Panc1 (cell line): ENCODE measurements around the gene CDYL. TPM values are rescaled to one million over a fixed set of nuclear protein-coding genes. Genes with fewer than 3 reads are reported as not detected.

Source experiments
- ATAC-seq: fragments of 200-7000 bp; cut with Tn5 transposase; 2 replicates; pipeline ENCODE4 v1.9.1; 2020; ENCODE audit warnings: mild to moderate bottlenecking, moderate library complexity
- BruUV-seq: library from RNA; stranded (reverse); fragments of 400-500 nt; replicated peaks from 2 replicates; lab custom pipeline; 2021; lab: Mats Ljungman, UMichigan
- CTCF ChIA-PET: fragments of 300-600 bp; sonication (Branson Sonifier 250); formaldehyde crosslinking; loops from one replicate; lab custom pipeline; 2022; ENCODE audit warnings: antibody characterized with exemption; lab: Charles Lee
- POLR2A ChIA-PET: fragments of 300-600 bp; sonication (Branson Sonifier 250); formaldehyde crosslinking; loops from one replicate; lab custom pipeline; 2022; ENCODE audit warnings: antibody characterized with exemption; lab: Charles Lee
- DNase-seq: peaks from one replicate; pipeline ENCODE4 v3.0.0-alpha.2; 2010; ENCODE audit warnings: low read depth, low spot score
- H3K27ac ChIP-seq: 2 replicates; pipeline ENCODE4 v1.5.1; 2011; ENCODE audit warnings: mild to moderate bottlenecking, low read length, inconsistent platforms
- H3K27me3 ChIP-seq: fragments of 200-500 bp; sonication (Bioruptor generic); 2 replicates; pipeline ENCODE4 v1.6.0; 2014; ENCODE audit warnings: low read length, inconsistent platforms; ENCODE audit not compliant: control insufficient read depth, insufficient read depth
- H3K36me3 ChIP-seq: fragments of 200-500 bp; sonication (Bioruptor generic); 2 replicates; pipeline ENCODE4 v1.5.1; 2014; ENCODE audit warnings: inconsistent platforms, mild to moderate bottlenecking, low read length, moderate library complexity; ENCODE audit not compliant: control insufficient read depth, insufficient read depth
- H3K4me1 ChIP-seq: 2 replicates; pipeline ENCODE4 v1.5.1; 2011; ENCODE audit warnings: inconsistent platforms, mild to moderate bottlenecking, low read length, moderate library complexity; ENCODE audit not compliant: control insufficient read depth, insufficient read depth
- H3K4me3 ChIP-seq, 2 experiments: 2 replicates each; pipeline ENCODE4 v1.5.1; 2011 to 2012; ENCODE audit warnings: low read depth in 2 of 2, low read length in 2 of 2, mild to moderate bottlenecking in 2 of 2, inconsistent platforms in 1 of 2, moderate library complexity in 1 of 2
- H3K9me3 ChIP-seq: fragments of 200-500 bp; sonication (Bioruptor generic); 2 replicates; pipeline ENCODE4 v1.5.1; 2014; ENCODE audit warnings: low read depth, mild to moderate bottlenecking, inconsistent platforms, low read length, moderate library complexity; ENCODE audit not compliant: control insufficient read depth, insufficient read depth
- POLR2AphosphoS5 ChIP-seq: IDR thresholded peaks from 2 replicates; pipeline ENCODE4 v1.6.1; 2012; ENCODE audit warnings: mild to moderate bottlenecking, low read depth, low read length, moderate library complexity
- SIN3A ChIP-seq: IDR thresholded peaks from 2 replicates; pipeline ENCODE4 v1.6.1; 2012; ENCODE audit warnings: low read depth, mild to moderate bottlenecking, low read length, moderate library complexity, borderline replicate concordance; ENCODE audit not compliant: insufficient read depth
- TCF7L2 ChIP-seq: IDR thresholded peaks from 2 replicates; pipeline ENCODE4 v1.6.1; 2011; ENCODE audit warnings: mild to moderate bottlenecking, low read depth, low read length, inconsistent platforms
- in situ Hi-C: cut with HindIII; loops from 2 replicates; pipeline ENCODE4 v1.10.0; 2016; ENCODE audit warnings: low sequenced_read_pairs, low pct_unique_long_range_greater_than_20kb
- intact Hi-C: fragments of 100-400 bp; cut with micrococcal nuclease; formaldehyde crosslinking; loops from one replicate; pipeline ENCODE4 v1.10.0; 2022; ENCODE audit not compliant: unreplicated experiment
- total RNA-seq: library from RNA; stranded (reverse); gene quantifications from one replicate; pipeline ENCODE4 v1.2.1, GENCODE V29; 2021; ENCODE audit not compliant: unreplicated experiment
- TF ChIP-seq, protein P1 (sequence below), 2 experiments: IDR thresholded peaks; 2 replicates each; pipeline ENCODE4 v1.6.1; 2011 to 2012; ENCODE audit warnings: low read depth in 2 of 2, control low read depth in 1 of 2, low read length in 1 of 2, mild to moderate bottlenecking in 1 of 2, moderate library complexity in 1 of 2; ENCODE audit not compliant: insufficient read depth in 1 of 2
- TF ChIP-seq, protein P2 (sequence below): fragments of 450-650 bp; IDR thresholded peaks from 2 replicates; pipeline ENCODE4 v1.5.1; 2017; ENCODE audit warnings: mild to moderate bottlenecking

Gene CDYL
- total RNA-seq, 1 experiment from 2014 or later: 61.4 TPM

DNA sequence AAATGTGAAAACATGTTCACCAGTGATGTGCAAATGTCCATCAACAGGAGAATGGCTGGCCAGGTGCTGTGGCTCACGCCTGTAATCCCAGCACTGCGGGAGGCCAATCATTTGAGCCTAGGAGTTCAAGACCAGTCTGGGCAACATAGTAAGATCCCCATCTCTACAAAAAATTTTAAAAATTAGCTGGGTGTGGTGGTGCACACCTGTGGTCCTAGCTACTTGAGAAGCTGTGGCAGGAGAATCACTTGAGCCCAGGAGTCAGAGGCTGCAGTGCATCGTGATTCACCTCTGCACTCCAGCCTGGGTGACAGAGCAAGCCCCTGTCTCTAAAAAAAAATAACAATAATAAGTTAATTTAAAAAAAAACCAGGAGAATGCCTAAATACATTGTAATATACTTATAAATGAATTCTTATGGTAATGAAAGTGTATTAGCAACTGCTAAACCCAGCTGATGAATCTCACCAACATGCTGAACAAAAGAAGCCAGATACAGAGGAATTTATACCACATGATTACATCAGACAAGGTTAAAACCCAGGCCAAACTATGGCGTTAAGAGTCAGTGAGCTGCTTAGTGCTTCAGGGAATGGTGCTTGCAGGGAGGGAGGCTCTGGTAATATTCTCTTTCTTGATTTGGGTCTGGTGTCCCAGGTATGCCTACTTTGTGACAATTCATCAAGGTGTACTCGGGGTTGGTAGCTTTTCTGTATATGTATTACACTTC is 191.3 kb downstream of the CDYL start:
- no peak overlapping the region for H3K4me3 ChIP-seq
- H3K36me3 ChIP-seq: no peaks in the 10 kb centered on the region
- H3K9me3 ChIP-seq: no peaks in the 10 kb centered on the region
- in situ Hi-C loops (no loop called here), intact Hi-C loops (no loop called here)
- H3K4me1 ChIP-seq: no peaks in the 10 kb centered on the region
- DNase-seq (no peak), ATAC-seq (no peak)
- ChIA-PET CTCF (interaction anchor here (0.7 kb wide), 1 partner anchor 705 kb away, joined by 3 read pairs; no protein-coding TSS in a partner anchor), POLR2A (no interaction called here)
- H3K27me3 ChIP-seq: no peaks in the 10 kb centered on the region
- H3K27ac ChIP-seq: no peak overlapping the region
- no TSS peak for BruUV-seq
- TF ChIP-seq, protein P1, sequence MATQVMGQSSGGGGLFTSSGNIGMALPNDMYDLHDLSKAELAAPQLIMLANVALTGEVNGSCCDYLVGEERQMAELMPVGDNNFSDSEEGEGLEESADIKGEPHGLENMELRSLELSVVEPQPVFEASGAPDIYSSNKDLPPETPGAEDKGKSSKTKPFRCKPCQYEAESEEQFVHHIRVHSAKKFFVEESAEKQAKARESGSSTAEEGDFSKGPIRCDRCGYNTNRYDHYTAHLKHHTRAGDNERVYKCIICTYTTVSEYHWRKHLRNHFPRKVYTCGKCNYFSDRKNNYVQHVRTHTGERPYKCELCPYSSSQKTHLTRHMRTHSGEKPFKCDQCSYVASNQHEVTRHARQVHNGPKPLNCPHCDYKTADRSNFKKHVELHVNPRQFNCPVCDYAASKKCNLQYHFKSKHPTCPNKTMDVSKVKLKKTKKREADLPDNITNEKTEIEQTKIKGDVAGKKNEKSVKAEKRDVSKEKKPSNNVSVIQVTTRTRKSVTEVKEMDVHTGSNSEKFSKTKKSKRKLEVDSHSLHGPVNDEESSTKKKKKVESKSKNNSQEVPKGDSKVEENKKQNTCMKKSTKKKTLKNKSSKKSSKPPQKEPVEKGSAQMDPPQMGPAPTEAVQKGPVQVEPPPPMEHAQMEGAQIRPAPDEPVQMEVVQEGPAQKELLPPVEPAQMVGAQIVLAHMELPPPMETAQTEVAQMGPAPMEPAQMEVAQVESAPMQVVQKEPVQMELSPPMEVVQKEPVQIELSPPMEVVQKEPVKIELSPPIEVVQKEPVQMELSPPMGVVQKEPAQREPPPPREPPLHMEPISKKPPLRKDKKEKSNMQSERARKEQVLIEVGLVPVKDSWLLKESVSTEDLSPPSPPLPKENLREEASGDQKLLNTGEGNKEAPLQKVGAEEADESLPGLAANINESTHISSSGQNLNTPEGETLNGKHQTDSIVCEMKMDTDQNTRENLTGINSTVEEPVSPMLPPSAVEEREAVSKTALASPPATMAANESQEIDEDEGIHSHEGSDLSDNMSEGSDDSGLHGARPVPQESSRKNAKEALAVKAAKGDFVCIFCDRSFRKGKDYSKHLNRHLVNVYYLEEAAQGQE (IDR thresholded peaks at IDR 0.05; ENCODE audit: insufficient read depth in 1 of 2, low read depth in 2 of 2, low read length in 1 of 2): no peak
- TF ChIP-seq, protein P2, sequence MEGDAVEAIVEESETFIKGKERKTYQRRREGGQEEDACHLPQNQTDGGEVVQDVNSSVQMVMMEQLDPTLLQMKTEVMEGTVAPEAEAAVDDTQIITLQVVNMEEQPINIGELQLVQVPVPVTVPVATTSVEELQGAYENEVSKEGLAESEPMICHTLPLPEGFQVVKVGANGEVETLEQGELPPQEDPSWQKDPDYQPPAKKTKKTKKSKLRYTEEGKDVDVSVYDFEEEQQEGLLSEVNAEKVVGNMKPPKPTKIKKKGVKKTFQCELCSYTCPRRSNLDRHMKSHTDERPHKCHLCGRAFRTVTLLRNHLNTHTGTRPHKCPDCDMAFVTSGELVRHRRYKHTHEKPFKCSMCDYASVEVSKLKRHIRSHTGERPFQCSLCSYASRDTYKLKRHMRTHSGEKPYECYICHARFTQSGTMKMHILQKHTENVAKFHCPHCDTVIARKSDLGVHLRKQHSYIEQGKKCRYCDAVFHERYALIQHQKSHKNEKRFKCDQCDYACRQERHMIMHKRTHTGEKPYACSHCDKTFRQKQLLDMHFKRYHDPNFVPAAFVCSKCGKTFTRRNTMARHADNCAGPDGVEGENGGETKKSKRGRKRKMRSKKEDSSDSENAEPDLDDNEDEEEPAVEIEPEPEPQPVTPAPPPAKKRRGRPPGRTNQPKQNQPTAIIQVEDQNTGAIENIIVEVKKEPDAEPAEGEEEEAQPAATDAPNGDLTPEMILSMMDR: no peak
- TF ChIP-seq SIN3A: no peak
- TF ChIP-seq POLR2AphosphoS5: no peak
- no peak for TF ChIP-seq TCF7L2

DNA sequence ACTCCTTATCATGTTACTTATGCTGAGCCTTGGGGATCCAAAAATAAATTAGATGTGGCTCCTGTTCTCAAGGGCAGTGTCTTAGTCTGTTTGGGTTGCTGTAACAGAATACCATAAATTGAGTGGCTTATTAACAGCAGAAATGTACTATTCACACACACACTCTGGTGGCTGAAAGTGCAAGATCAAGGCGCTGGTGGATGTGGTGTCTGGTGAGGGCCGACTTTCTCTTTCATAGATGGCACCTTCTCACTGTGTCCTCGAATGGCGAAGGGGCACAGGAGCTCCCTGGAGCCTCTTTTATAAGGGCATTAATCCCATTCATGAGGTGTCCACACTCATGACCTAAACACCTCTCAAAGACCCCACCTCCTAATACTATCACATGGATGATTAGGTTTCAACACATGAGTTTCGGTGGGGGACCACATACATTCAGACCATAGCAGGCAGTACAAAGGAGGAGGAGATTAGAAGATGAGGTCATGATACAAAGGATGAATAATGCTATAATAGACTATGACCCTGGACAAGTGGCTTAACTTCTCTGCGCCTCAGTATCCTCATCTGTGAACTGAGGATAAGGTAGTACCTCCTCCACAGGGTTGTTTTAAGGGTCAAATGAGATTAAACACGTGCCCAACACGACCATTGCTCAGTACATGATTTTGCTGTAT is 193.5 kb downstream of the CDYL start:
- TF ChIP-seq TCF7L2: no peak
- no peak for TF ChIP-seq SIN3A
- no peak for TF ChIP-seq POLR2AphosphoS5
- TF ChIP-seq, protein P1 (IDR thresholded peaks at IDR 0.05; ENCODE audit: insufficient read depth in 1 of 2, low read depth in 2 of 2, low read length in 1 of 2): no peak
- TF ChIP-seq, protein P2: no peak
- intact Hi-C loops: no loop called here
- no peaks in the 10 kb centered on the region for H3K27me3 ChIP-seq
- H3K4me3 ChIP-seq: no peak overlapping the region
- no peaks in the 10 kb centered on the region for H3K36me3 ChIP-seq
- CTCF ChIA-PET: interaction anchor here (0.6 kb wide), 1 partner anchor 171 kb away, joined by 4 read pairs; no protein-coding TSS in a partner anchor
- H3K4me1 ChIP-seq: no peaks in the 10 kb centered on the region
- POLR2A ChIA-PET: no interaction called here
- no peaks in the 10 kb centered on the region for H3K9me3 ChIP-seq
- no peak overlapping the region for H3K27ac ChIP-seq
- in situ Hi-C loops: no loop called here
- DNase-seq (no peak), ATAC-seq (no peak)
- no TSS peak for BruUV-seq
